KG1 (cell line): ENCODE results near the gene HLA-DMA.
A peak's percentile ranks its signal among the peaks of the same experiment; 100 is the strongest.
"Not testable (repeated sequence)": the region's sequence is repeated elsewhere in the genome, so short reads cannot be mapped to it uniquely, and the experiment has no call there.

Experiments used
- DNase-seq: peaks from one replicate; lab custom pipeline; 2025; lab: John Stamatoyannopoulos, UW

HLA-DMA gene

GRCh38 chr6:32954986-32955802, 2.3 kb upstream of the HLA-DMA start:
- DNase-seq, result no peak

DNA sequence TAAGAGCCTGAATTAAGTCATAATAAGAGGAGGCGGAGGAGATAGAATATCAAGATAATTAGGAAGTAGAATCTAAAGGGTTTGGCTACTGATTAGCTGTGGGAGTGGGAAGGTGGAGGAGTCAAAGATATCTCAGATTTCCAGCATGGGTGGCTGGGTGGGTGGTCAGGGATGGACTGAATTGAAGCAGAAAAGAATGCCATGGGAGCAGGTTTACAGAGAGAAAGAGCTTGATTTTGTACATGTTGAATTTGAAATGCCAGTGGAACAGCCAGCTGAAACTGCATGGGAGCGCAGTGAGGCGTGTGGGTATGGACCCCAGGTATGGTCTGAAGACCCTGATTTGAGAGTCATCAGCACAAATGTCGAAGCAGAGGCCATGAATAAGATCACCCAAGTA, 1.4 kb upstream of the HLA-DMA start:
- DNase-seq, result no peak

GRCh38 chr6:32953775-32954174, 878 bp upstream of the HLA-DMA start:
- DNase-seq, result no peak

DNA sequence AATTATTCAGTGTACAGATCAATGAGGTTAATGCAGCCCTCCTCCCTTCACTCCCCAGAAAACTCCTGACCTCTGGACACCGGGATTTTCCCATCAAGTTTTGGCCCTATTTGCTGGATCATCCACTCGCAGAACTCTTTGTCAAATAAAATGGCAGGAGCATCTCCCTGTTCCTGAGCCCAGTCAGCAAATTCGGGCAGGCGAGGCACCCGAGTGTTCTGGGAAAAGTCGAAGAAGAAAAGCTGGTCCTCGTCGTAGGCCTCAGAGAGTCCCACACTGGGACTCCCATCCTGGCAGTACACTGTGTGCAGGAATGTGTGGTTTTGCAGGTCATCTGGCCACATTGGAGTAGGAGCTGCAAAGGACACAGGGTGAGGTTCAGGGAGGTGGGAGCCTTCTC, 2.4 kb downstream of the HLA-DMA start:
- DNase-seq, result no peak

- no peak for DNase-seq
Measured at GRCh38 chr6:32950010-32950409, 2.9 kb downstream of the HLA-DMA start.

- no peak for DNase-seq
Measured at GRCh38 chr6:32949113-32949512, 3.8 kb downstream of the HLA-DMA start.

DNA sequence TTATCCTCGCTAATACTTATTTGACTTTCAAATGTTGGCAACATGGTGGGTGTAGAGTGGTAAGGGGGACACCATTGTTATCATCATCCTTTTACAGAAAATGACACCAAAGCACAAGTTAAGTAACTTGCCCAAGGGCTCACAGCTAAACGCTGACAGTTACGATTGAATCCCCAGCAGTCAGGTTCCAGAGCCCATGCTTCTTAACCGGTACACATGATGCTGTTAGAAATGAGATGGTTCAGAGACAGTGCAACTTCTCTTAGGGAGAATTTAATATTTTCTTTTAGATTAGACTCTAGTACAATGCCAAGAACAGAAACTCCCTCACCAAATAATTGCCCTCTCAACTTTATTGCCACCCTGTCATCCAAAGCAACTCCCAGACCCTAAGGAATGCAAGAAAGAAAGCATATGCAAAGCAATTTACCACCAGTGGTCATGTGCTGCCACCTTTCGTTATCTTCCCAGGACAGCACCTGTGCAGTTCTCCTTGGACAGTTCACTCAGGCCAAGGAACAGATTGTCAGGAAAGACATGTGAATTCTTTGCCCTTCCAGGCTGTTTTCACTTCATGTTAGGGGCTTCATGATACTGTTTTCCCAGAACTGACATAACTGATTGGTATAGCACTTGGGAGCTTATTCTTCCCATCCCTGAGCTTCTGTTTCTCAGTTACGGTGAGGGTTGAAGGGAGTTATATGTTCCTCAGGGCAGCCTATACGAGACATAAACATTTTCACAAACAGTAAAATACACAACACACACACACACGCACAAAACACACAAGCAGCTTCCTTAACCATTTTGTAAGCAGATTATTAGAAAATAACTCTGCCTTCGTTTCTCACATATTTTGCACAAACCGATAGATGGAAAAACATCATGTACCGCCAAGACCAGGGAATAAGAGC, 5.1 kb downstream of the HLA-DMA start:
- no peak for DNase-seq

GRCh38 chr6:32946893-32947292, 6.0 kb downstream of the HLA-DMA start:
- DNase-seq, result no peak

DNA sequence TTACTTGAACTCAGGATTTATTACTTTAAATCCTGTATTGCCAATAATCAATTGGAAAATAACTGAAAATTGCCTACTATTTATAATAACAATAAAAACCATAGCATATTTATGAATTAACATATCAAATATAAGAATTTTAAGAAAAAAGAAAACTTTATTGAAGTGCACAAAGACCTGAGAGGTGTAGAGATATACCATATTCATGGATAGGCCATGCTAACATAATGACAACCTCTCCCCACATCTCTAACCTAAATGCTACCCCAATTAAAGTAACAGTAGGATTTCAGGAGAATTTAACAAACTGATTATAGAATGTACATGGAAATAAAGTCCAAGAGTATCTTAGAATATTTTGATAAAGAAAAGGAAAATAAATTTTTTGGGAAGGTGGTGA, 6.9 kb downstream of the HLA-DMA start:
- DNase-seq, result no peak

DNA sequence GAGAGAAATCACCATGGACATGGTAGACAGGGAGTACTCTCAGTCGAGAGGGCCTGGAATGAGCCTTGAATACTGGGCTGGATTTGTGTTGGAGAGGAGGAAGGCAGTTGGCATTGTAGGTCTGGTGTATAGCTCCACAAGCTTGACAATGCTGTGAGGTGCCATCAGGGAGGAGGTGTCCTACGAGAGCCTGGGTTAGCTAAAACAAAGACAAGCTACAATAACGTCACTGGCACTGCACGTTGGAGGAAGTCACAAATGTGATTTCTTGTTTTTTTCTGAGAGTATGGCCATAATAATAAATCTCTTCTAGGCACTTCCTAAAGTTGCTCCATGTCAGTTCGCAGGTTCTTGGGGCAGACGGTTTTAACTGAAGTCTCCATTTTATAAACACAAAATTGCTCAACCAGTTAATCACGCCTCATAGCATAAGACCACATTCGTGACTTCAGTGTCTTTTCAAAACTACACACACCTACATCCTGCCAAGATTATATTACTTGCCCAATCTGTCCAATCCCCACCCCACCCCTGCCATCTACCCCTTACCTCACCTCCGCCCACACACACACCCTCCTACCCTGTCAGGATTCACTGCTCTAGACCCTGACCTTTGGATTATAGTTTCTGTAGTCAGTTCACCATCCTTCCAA, 7.7 kb downstream of the HLA-DMA start:
- no peak for DNase-seq

GRCh38 chr6:32943864-32944649, 8.8 kb downstream of the HLA-DMA start:
- peak; percentile 53 for DNase-seq

- not testable (repeated sequence) for DNase-seq
Measured at GRCh38 chr6:32942555-32943123, 10.3 kb downstream of the HLA-DMA start.

GRCh38 chr6:32941214-32941768, 11.6 kb downstream of the HLA-DMA start:
- peak; percentile 83 for DNase-seq

DNA sequence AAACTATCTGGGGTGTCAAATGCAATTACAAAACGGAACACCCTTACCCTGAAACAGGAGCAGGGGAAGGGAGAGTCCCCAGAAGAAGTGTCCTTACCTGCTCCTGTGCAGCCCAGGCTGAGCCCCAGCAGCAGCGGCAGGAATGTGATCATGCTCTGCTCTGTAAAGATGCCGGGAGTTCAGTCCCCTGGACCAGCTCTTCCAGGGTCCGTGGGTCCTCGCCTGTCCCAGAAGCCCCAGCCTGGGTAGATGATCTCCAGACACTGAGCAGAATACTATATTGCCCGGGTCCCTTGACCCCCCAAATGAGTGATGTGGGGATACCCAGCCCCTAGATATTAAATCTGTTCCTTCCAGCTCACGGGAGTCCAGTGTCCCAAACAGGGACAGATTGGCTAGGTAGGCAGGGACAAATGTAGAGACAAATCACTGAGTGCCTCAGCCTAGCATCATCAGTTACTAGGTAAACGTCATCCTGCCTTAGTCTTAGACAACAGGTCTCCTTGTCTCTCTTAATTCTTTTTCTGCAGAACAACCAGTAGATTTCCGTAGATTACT, 12.2 kb downstream of the HLA-DMA start, which contains the start of gene HLA-DMB:
HLA-DMB (minus strand) TSS at position 373 of the 558 bp plus-strand sequence; CDS start at position 152, 221 bp downstream.
- peak; percentile 83 for DNase-seq

DNA sequence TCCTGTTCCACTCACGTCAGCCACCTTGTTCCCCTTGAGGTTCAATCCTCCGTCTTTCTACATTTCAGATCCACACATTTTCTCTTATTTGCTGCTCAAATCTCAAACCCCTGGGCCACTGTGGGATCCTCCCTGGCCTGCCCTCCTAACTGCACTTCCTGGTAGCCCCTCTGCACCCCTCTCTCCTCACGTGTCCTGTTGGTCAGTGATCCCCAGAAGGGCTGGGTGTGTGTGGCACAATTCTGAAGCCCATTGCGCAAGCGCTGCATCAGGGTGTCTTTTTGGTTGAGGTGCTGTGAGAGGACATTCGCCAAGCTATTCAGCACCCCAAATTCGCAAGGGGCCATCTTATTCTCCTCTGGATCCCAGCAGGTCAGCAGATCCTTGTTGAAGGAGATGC, 14.4 kb downstream of the HLA-DMA start:
- no peak for DNase-seq

- no peak for DNase-seq
Measured at GRCh38 chr6:32937230-32937633, 15.7 kb downstream of the HLA-DMA start.

GRCh38 chr6:32936239-32937152, 16.4 kb downstream of the HLA-DMA start:
- no peak for DNase-seq

GRCh38 chr6:32935551-32936238, 17.2 kb downstream of the HLA-DMA start:
- no peak for DNase-seq

- peak; percentile 12 for DNase-seq
Measured at GRCh38 chr6:32933661-32934085, 19.2 kb downstream of the HLA-DMA start.
